Muscle layer of duodenum (tissue), 2 donors: ENCODE measurements around the gene SYNDIG1.

Source experiments
- H3K27ac ChIP-seq: one replicate; pipeline ENCODE4 v1.7.0; 2013; ENCODE audit warnings: mild to moderate bottlenecking, low read length
- H3K27me3 ChIP-seq: one replicate; pipeline ENCODE4 v1.7.0; 2013; ENCODE audit warnings: low read depth, mild to moderate bottlenecking, control low read depth, low read length
- H3K36me3 ChIP-seq, 2 donors: one replicate each; pipeline ENCODE4 v1.7.0; 2013; ENCODE audit warnings: low read length in 2 of 2, control low read depth in 1 of 2, mild to moderate bottlenecking in 1 of 2; ENCODE audit not compliant: insufficient read depth in 2 of 2, control insufficient read depth in 1 of 2
- H3K4me1 ChIP-seq, 2 donors: one replicate each; pipeline ENCODE4 v1.7.0; 2013; ENCODE audit warnings: low read length in 2 of 2, mild to moderate bottlenecking in 2 of 2, control low read depth in 1 of 2, moderate library complexity in 1 of 2; ENCODE audit not compliant: insufficient read depth in 2 of 2, control insufficient read depth in 1 of 2
- H3K4me3 ChIP-seq, 2 donors: one replicate each; pipeline ENCODE4 v1.7.0; 2013; ENCODE audit warnings: low read length in 2 of 2, low read depth in 1 of 2, mild to moderate bottlenecking in 1 of 2
- H3K9me3 ChIP-seq, 2 donors: one replicate each; pipeline ENCODE4 v1.7.0; 2013; ENCODE audit warnings: low read length in 2 of 2, control low read depth in 1 of 2, mild to moderate bottlenecking in 1 of 2; ENCODE audit not compliant: control insufficient read depth in 1 of 2
- donor health status: healthy.

SYNDIG1 gene

DNA sequence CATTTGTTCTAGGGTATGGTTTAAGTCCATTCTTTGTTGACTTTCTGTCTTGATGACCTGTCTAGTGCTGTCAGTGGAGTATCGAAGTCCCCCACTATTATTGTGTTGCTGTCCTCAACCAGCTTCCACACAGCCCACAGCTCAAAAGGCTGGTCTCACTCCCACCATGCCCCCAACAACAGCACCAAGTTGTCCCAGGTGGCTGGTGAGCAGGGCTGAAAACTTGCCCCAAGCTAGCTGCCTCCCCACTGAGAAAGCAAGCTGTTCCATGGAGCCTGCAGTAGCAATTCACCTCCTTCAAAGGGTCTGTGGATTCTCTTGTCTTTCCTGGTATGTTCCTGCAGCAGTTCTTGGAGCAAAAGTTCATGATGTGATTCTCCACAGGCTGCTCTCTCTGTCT lies 221.0 kb downstream of the SYNDIG1 start:
- Histone ChIP-seq H3K27ac (no peak overlapping the region), H3K4me1 (no peaks in the 10 kb centered on the region), H3K36me3 (no peaks in the 10 kb centered on the region), H3K4me3 (no peak overlapping the region), H3K27me3 (no peaks in the 10 kb centered on the region), H3K9me3 (peaks cover 0 to 3% of the 10 kb centered on the region in 2 donors)

DNA sequence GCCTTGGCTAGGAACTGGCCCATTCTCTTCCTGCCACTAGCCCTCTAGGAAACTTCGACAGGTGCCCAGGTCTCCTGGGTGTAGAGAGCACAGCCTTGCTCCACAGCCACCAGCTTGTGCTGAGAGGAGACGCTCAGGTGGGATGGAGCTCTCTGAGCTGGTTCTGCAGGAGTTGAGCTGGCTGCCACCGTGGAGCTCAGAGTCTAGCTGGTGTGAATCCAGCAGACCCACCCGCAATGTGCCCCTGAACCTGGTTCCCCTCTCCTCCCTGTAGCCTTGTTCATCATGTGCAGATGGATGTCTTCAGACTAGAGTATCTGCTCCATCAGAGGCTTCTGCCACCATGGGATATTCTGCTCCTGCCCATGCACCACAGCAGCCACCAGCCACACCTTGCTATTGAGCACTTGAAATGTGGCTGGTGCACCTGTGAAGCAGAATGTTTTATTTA lies 222.5 kb downstream of the SYNDIG1 start:
- no peak overlapping the region for H3K27ac ChIP-seq
- no peak overlapping the region for H3K4me3 ChIP-seq
- H3K4me1 ChIP-seq = no peaks in the 10 kb centered on the region
- H3K9me3 ChIP-seq = peaks cover 0 to 3% of the 10 kb centered on the region in 2 donors
- H3K27me3 ChIP-seq = no peaks in the 10 kb centered on the region
- H3K36me3 ChIP-seq = no peaks in the 10 kb centered on the region

DNA sequence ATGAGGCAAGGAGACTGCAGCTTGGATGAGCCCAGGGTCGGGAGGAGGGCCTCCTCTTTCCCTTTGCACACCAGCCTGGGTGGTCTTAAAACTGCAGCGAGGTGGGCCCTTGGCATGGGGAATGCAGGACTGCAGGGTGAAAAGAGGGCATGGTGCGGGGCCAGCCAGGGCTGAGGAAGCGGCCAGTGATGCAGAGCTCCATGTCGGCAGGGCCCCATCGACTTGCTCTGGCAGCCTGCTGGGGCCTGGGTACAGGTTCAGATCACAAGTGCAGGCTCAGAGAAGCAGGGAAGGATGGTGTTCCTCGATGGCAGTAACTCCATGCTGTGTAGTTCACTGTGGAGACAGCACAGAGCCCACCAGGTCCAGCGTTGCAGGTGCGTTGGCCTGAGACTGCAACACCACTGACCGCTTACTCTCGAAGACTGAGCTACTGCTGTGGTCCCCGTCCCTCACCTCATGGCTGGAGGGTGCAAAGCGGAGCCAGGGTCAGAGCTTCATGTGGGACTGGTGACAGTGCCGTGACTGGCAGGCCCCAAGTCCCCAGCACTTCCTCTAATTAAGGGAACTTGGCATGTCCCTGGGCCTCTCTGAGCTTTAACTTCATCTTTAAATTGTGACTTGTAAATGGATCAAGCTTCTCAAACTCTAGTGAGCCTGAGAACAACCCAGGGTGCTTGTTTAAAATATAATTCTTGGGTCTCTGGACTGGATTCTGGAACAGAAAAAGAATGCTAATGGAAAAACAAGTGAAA lies 223.2 kb downstream of the SYNDIG1 start:
- H3K36me3 ChIP-seq = no peaks in the 10 kb centered on the region
- H3K27me3 ChIP-seq = no peaks in the 10 kb centered on the region
- H3K4me3 ChIP-seq = no peak overlapping the region
- H3K4me1 ChIP-seq = no peaks in the 10 kb centered on the region
- H3K27ac ChIP-seq = no peak overlapping the region
- peaks cover 0 to 3% of the 10 kb centered on the region in 2 donors for H3K9me3 ChIP-seq

DNA sequence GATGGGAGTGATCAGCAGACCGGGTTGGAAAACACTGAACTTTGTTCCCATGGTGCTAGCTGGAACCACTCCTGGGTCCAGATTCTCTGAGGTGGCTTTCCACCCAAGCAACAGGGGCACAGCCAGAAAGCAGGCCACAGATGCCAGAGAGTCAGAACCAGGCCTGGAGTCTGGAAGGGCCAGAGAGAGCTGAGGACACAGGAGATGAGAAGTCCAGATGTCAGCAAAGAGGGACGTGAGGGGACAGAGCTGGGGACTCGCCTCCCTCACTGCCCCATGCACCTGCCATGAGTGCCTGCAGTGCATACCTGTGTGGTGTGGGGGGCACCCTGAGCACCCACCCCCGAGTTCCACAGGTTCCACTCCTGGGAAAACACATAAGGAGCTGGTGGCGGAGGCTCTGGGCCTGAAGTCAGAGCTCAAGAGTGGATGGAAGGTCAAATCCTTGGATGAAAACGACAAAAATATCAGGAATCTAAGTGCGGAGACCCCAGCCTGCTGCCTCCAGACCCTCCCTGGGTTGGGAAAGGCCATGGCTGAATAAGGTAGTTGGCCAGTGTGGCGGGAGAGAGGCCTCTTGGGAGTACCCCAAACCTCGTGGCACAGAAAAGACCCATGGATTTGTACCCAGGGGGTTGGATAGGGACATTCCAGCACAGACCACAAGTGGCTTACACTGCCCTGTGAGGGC lies 224.2 kb downstream of the SYNDIG1 start:
- no peak overlapping the region for H3K27ac ChIP-seq
- H3K27me3 ChIP-seq = no peaks in the 10 kb centered on the region
- no peaks in the 10 kb centered on the region for H3K36me3 ChIP-seq
- H3K9me3 ChIP-seq = no peaks in the 10 kb centered on the region
- H3K4me3 ChIP-seq = no peak overlapping the region
- no peaks in the 10 kb centered on the region for H3K4me1 ChIP-seq

DNA sequence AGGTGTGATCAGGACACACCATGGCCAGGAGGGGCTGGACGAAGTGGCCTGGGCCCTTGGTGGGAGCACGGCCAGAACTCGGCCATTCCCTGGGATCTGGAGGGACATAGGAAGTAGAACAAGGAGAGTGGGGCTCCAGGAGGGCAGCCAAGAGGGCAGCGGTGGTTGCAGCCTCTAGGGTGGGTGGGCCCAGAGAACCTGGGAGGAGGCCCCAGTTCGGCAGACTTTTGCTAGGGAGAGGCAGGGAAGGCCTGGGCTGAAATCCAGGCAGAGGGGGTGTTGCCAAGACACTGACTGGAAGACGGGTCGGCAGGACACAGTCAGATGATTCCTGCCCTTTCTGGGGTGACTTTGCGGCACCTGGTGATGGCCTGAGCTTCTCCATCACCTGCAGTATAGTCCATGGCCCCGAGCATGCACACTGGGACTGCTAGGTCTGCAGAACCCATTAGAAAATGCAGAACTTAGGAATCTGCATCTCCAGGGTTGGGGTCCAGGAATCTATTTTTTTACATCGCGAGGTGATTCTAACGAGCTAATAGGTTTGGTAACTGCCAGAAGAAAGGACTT lies 224.8 kb downstream of the SYNDIG1 start:
- Histone ChIP-seq H3K36me3 (no peaks in the 10 kb centered on the region), H3K4me3 (no peak overlapping the region), H3K4me1 (no peaks in the 10 kb centered on the region), H3K27ac (no peak overlapping the region), H3K27me3 (no peaks in the 10 kb centered on the region), H3K9me3 (no peaks in the 10 kb centered on the region)

DNA sequence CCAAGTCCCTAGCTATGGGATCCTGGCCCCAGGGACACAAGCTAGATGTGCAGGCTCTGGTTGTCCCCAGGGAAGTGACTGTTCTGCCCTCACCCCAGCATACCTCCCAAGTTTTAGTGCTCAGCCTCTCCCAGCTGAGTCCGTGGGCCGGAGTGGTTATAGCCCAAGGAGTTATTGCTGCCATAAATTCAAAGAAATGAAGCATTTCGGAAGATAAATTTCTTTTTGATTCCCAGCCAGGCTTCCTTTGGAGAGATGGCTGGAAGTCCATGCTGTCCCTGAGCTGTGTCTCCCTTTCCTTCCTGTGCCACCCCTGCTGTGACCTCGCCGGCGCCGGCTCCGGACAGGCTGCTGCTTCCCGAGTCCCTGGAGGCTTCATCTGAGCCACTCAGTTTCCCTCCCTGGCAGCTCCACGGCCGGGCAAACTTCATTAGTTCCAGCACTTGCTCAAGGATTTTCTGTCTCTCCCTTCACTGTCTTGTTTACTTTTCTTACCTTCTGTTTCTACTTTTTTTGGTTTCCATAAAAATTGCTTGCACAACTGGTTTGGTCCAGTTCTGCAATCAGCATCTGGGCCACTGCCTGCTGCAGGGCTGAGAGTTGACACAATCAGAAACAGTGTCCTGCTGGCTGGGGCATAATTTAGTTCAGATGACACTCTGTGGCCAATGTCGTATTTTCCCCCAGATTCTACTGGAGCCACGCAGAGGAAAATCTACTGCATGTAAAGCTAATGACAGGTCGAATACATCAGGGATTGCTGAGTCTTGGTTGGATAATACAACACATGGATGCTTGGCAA lies 225.5 kb downstream of the SYNDIG1 start:
- no peak overlapping the region for H3K27ac ChIP-seq

DNA sequence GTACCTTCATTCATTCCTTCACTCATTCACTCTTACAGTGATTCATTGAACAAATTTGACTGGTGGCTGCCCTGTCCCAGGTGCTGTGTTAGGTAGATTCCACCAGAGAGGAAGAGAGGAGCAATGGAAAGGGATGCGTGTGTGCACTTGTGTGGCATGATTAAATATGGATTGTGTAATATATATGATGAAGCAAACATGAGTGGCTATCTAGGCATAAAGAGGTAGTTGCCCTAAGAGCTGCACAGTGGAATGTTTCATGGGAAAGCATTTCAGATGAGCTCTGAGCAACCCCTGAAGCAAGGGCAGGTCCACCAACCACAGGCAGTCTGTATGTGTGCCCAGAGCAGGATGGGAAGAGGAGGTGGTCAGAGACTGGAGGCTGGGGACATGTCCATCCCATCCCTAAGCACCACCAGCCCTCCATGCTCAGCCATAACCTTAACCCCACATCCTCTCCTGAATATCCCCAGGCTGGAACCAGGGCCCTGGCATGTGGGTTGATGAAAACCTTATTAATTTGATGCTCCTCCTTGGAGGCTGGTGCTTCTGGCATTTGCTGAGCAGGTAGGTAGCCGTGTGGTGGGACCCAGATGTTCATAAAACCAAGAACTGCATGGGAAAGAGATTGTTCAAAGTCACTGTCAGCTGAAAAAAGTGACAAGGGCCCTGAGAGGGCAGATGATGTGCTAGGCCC lies 226.2 kb downstream of the SYNDIG1 start:
- Histone ChIP-seq H3K36me3 (no peaks in the 10 kb centered on the region), H3K9me3 (no peaks in the 10 kb centered on the region), H3K4me1 (no peaks in the 10 kb centered on the region), H3K4me3 (no peak overlapping the region), H3K27ac (no peak overlapping the region), H3K27me3 (no peaks in the 10 kb centered on the region)

More for the DNA sequence above, 225.5 kb downstream of the SYNDIG1 start:
- no peak overlapping the region for H3K4me3 ChIP-seq
- no peaks in the 10 kb centered on the region for H3K36me3 ChIP-seq
- H3K27me3 ChIP-seq = no peaks in the 10 kb centered on the region
- H3K4me1 ChIP-seq = no peaks in the 10 kb centered on the region
- no peaks in the 10 kb centered on the region for H3K9me3 ChIP-seq

DNA sequence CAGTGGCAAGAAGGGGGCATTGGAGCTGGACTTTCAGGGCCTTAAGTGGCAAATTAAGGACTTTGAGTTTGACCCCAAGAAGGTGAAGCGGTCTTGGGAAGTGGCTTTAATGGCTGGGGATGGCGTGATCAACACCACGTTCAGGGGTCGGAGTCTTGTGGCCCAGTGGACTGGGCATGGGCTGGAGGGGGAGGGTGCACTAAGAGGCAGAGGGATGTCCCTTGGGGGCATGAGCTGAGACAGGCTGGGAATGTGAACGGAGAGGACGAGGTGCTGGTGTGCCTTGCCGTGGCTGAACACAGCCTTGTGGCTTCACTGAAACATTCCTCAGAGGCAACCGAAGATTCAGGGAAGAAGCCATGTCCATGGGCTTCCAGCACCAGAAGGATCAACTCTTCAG lies 227.0 kb downstream of the SYNDIG1 start:
- H3K4me1 ChIP-seq = no peaks in the 10 kb centered on the region
- H3K27ac ChIP-seq = no peak overlapping the region
- H3K9me3 ChIP-seq = no peaks in the 10 kb centered on the region
- H3K27me3 ChIP-seq = no peaks in the 10 kb centered on the region
- no peaks in the 10 kb centered on the region for H3K36me3 ChIP-seq
- no peak overlapping the region for H3K4me3 ChIP-seq

DNA sequence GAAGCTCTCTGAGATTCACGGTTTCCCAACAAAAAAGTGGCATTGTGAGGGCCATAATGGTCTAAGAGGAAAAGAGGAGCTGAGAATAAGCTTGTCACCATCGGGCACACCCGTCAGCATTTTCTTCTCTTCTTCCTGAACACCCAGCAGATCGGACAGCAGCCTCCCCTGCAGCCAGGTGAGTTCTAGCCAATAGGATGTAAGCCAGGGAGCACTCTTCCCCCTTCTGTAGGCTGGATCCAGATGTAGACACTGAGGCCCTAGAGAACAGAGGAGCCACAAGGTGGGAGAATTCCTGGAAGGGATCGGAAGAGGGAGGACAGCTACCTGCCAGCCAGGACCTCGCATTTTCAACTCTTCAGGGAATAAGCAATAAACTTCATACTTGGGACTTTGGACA lies 228.0 kb downstream of the SYNDIG1 start:
- no peaks in the 10 kb centered on the region for H3K9me3 ChIP-seq
- H3K27me3 ChIP-seq = no peaks in the 10 kb centered on the region
- H3K27ac ChIP-seq = no peak overlapping the region
- H3K4me3 ChIP-seq = no peak overlapping the region
- no peaks in the 10 kb centered on the region for H3K36me3 ChIP-seq
- H3K4me1 ChIP-seq = no peaks in the 10 kb centered on the region

DNA sequence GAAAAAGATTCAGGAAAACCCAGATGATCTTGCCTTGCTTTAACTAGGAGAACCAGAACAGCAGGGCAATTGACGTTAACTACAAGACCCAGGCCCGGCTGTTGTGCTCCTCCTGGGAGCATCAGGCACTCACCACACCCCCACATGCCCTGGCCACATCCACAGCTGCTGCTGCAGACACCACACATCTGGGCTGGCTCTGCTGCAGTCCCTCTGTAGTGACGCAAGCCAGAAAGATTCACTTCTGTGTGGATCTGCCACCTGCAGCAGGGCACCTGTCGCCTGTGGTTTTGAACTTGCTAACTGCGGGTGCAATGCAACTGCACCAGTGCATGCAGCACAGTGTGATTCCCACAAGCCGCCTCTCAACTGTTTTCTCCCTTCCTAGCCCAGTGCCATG lies 228.8 kb downstream of the SYNDIG1 start:
- Histone ChIP-seq H3K4me3 (no peak overlapping the region), H3K9me3 (no peaks in the 10 kb centered on the region), H3K4me1 (no peaks in the 10 kb centered on the region), H3K27ac (no peak overlapping the region), H3K27me3 (no peaks in the 10 kb centered on the region), H3K36me3 (no peaks in the 10 kb centered on the region)
